Measurements from ENCODE around the gene ADARB2.
"Not testable (repeated sequence)": the region's sequence is repeated elsewhere in the genome, so short reads cannot be mapped to it uniquely, and the experiment has no call there.

ADARB2 gene

DNA sequence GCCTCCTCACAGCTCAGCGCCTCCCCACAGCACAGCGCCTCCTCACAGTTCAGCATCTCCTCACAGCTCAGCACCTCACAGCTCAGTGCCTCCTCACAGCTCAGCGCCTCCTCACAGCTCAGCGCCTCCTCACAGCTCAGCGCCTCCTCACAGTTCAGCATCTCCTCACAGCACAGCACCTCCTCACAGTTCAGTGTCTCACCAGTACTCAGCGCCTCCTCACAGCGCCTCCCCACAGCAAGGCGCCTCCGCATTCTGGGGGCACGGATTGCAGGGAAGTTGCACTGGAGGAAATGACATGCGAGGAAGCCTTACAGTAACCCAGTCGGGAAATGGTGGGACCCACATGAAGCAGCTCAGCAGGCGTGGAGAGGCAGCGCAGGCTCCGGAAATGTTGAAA, 409.6 kb downstream of the ADARB2 start:
- DNase-seq, result no peak

DNA sequence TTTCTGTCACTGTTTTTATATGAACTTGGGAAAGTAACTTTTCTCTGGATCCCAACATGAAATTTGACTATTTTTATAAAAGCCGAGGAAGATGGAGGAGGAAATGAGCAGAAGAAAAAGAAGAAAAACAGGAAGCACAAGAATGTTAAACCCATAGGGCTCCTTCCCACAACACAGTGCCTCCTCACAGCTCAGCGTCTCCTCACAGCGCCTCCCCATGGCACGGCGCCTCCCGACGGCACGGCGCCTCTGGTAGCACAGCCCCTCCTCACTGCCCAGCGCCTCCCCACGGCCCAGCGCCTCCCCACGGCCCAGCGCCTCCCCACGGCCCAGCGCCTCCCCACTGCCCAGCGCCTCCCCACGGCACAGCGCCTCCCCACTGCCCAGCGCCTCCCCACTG, 410.8 kb downstream of the ADARB2 start:
- DNase-seq, result not testable (repeated sequence)

DNA sequence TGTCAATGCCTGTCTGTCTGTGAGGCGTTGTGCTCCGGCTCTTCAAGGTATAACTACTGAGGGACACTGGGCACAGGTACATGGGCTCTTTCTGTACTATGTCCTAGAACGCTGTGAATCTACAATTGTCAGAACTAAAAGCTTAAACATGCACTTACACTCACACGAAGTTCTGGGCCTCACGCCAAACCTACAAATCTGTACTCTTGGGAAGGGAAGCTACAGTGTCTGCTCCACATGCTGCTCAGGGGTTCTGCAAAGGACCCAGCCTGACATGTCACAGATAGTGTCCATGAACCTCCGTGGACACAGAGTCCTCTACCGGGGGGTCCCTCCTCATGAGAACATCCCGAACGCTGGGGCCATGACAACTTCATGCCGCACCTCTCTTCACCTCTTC, 412.4 kb downstream of the ADARB2 start:
- no peak for DNase-seq

DNA sequence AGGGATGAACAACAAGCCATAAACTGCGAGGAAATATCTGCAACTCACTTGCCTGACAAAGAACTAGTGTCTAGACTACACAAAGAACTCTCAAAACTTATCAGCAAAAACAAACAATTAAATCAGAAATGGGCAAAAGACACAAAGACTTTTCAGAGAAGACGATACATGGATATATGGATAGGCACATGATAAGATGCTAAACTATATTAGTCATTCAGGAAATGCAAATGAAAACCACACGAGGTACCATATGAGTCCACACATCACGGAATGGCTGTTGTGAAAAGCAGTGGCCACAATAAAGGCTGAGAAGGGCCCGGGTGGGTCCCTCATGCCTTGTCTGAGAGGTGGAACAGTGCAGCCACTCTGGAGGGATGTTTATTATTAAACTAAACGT, 413.4 kb downstream of the ADARB2 start:
- no peak for DNase-seq

DNA sequence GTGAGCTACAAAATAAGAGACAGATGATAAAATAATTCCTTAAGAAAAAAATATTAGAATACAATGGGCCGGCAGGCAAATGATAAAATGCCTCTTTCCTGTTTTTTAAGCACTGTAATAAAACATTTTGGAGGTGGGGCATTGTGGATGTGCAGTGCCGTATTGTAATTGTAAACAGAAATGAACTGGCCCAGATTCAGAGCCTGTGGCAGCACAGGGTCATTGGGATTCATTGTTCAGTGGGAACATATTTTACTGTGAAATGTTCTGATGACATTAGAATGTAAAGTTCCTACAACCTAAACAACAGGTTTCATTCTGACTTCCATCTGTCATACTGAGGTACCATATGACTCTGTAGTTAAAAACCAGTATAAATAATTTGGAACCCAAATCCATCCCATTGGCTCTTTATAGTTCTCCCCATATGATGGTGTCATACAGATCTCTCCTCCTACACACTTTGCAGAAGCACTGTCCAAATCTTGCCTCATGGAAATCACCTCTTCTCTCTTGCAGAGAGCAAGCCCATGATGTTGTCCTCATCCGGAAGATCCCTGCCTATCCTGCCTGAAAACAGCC, 416.5 kb downstream of the ADARB2 start:
- DNase-seq, result no peak

DNA sequence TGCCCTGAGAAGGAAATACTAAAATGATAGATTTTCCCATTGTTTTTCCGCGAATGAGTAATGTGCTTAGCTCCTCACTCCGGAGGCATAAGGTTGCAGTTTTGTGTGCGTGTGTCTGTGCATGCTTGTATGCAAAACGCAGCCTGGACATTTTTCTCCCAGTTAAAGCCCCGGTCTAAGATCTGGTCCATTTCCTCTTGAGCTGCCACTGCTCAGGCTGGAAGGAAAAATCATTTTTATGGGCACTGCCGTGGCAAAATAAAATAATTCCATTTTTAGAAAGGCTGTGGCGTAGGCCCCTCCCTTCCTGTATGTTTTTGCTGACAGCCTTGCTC, 420.5 kb downstream of the ADARB2 start:
- no peak for DNase-seq

DNA sequence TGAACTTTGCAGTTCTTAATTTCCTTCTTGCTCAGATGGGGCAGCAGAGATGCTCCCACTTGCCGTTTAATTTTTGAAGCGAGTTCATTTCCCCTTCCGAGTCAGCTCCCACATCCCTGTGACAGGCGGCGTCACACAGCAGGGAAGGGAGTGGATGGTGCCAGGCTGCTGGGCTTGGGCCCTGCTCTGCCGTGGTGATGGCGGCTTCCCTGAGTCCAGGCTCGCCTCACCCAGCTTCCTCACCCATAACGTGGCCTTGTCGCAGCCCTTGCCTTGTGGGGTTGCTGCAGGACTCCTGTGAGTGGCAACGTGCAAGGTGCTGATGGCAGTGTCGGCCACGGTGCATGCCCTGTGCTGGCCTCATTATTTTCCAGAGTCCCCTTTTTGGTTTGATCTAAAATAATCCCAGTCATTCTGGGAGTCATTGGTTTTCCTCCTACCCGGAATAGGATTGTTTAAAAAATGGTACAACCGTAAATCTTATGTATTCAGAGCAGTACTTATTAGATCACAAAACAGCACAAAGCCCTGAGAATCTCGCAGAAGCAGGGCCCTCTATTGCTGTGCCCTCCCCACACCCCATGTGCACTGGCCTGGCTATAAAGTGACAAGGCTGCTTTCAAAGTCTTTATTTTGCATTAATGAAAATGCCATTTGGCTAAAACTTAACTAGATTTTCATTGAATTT, 421.1 kb downstream of the ADARB2 start:
- no peak for DNase-seq

DNA sequence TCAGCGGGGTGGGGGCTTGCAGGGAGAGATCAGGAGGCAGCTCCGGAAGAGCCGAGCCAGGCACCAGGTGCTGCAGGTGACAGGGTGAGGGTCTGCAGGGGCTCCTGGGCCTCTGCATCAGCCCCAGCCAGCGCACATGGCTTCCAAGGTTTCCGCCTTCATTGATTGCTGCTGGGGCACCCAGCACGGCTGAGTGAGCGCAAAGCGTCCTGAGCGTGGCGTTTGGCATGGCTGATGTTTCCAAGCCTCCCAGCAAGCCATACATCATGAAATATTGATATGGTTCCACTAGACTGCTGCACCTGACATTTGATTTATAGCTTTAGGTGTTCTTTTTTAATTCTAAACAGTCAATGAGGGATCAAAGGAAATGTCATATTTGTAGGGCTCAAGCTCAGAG, 422.1 kb downstream of the ADARB2 start:
- DNase-seq, result no peak

DNA sequence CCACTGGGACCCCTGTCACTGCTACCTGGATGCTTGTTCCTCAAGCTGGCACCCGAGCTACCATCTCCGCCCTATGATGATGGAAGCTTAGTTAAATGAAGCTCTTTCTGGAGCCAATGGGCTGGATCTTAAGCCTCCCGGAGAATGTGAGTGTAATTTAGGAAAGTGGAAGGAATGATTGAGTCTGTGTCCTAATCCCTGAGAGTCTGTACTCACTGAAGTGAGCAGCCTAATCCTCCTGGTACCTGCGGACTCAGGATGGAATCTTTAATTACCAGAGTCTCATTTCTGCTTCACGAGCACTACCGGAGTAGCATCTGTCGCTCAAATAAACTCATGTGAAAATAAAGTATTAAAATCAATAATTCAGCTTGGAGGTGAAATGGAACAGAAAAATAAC, 425.6 kb downstream of the ADARB2 start:
- no peak for DNase-seq

DNA sequence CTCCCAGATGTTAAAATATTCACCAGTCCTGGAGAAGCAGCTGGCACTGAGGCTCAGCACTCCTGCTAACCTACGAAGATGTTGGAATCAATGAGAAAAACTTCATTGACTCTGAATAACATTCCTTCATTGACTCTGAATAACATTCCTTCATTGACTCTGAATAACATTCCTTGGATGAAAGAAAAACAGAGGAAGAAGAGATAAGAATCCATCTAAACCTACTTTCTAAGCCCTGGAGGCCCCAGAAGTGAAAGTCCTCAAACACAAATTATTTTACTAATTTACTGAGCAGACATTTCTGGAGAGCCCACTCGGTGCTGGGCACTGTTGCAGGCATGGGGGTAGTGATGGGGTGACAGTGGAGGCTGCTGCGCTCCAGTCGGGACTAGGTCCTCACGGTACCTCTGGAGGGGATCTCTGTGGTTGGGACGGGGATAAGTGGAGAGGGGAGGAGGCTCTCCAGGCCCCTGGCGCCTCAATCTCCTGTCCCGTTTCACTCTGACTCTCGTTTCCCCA, 427.0 kb downstream of the ADARB2 start:
- DNase-seq, result no peak

DNA sequence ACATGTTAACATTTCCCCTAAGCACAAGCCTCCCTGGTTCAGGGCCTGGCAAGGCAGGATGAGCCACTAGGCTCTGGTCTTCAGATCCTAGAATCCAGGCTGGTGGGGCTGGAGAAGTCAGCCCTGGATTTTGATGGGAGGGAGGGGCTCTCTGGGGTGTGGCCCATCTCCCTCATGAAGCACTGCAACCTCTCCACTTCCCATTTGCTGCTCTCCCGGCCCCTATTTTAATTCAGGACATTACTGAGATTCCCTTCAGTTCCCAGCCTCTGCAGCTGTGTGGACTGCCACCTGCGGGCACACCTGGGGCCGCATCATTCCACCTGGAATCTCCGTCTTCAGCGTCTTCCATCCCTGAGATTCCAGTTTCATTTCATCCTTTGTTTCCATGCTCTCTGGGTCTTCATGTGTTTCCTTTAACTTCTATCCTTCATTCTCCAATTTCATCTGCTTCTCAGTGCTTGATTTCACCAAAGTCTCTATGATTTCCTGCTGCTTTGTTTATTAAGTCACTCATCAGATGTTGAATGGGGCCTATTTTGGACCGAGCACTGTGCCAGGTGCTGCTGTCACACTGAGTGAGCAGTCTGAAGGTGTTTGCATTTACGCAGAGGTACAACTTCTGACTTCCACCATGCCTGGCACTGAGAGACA, 427.6 kb downstream of the ADARB2 start:
- DNase-seq, result no peak

DNA sequence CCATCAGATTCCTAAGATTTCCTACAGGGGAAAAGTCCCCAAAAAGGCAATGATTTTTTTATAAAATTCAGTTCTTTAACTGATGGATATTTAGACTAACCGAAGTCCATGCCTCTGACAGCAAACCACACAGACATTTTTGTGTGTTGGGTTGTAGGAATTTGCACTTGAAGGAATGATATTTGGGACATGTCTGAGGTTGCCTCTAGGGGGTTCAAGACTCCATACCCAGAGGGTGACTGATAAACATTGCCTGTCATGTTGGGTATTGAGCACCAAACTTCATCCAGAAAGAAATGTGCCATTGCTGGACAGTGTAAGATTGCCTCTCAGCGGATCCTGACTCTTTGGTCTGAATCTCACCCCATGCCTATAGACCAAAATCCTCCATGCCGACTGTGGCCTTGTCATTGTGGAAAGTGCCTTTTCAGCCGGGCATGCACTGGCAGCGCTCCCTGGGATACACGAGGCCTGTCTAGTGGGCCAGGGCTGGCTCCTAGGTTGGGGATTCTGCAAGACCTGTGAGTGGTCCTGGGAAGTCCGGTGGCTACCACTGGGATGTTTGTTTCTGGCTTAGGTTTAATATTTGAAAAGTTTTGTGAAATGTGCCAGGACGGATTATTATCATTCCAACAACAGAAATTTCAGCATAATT, 428.2 kb downstream of the ADARB2 start:
- DNase-seq, result no peak

DNA sequence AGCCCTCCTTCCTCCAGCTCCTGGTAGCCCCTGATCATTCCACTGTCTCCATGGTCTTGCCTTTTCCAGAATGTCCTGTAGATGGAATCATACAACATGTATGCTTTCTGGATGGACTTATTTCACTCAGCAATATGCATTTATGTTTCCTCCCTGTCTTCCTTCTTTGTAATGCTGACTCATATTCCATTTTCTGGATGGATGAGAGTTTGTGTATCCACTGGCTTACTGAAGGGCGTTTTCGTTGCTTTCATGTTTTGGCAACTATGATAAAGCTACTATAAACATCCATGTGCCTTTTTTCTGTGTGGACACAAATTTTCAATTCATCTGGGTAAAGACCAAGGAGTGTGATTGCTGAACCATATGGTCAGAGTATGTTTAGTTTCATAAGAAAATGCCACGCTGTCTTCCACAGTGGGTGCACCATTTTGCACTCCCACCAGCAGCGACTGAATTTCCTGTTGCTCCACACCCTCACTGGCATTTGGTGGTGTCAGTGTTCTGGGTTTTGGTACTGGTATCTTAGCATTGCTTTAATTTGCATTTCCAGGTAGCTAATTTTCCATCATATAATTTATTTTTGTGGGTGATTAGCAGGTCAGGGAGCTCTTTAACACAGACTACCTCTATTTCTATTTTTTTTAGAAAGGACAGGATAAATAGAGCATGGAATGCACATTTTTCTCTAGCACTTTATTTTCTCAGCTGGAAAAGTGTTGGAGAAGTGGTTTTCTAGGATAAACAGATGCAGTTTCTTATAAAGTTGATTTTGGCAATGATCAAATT, 429.0 kb downstream of the ADARB2 start:
- DNase-seq, result no peak

DNA sequence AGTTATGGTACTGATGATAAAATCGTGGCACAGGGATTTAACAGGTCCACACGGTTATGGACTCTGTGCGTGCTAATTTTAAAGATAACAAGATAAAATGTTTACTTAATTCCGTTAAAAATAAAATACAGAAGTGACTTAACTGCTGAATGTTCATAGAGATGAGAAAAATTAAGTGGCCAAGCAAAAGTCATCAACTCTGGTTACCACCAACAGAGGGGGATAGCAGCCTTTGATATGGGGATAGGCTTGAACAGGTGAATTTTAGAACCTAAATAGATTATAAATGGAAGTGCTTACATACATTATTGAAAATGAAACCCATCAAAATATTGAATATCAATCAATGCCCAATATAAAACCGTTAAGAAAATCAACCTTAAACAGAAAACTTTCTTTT, 436.2 kb downstream of the ADARB2 start:
- DNase-seq, result no peak

DNA sequence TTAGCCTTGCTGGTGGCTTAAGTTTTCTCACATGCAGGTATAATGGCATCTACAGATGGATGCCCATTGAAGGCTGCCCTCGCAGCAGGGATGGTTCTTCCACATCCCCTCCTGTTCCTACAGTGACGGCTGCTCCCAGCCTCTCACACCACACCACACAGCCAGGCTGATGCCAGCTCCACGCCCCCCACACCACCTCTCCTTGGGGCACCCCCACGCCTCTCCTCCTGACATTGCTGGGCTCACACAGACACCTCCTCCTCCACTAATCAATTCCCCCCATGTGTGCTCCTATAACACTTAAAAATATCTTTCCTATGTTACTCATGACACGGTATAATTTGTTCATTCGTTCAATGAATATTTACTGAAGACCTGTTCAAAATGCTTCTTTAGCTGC, 437.1 kb downstream of the ADARB2 start:
- DNase-seq, result no peak

DNA sequence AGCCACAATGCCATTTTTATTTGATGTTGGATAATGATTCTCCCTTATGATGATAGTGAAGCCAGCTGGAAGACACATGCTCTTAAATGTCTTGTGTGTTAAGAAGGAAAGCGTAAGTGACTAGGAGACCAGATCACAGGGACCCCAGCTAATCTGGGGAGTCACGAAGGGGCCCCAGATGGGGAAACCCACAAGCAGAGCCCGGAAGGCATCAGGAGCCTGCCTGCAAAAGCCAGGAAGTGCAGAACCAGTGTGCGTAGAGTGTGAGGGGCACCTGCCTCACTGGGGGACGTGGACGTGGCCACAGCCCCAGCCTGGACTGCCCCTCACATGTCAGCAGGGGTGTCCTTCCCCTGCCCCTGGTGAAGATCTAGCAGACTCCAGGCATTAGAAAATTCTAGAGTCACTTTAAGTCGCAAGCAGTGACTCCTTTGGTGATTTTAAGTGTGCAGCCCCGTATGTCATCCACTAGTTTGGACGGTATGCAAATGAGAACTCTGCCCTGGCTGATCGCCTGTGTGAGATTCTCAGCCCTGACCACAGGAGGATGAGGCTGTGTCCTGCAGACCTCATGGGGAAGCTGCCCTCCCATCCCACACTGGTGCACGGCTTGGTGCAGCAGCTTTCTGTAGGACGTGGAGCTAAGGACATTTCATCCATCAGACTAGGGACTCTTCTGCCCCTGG, 438.1 kb downstream of the ADARB2 start:
- no peak for DNase-seq

DNA sequence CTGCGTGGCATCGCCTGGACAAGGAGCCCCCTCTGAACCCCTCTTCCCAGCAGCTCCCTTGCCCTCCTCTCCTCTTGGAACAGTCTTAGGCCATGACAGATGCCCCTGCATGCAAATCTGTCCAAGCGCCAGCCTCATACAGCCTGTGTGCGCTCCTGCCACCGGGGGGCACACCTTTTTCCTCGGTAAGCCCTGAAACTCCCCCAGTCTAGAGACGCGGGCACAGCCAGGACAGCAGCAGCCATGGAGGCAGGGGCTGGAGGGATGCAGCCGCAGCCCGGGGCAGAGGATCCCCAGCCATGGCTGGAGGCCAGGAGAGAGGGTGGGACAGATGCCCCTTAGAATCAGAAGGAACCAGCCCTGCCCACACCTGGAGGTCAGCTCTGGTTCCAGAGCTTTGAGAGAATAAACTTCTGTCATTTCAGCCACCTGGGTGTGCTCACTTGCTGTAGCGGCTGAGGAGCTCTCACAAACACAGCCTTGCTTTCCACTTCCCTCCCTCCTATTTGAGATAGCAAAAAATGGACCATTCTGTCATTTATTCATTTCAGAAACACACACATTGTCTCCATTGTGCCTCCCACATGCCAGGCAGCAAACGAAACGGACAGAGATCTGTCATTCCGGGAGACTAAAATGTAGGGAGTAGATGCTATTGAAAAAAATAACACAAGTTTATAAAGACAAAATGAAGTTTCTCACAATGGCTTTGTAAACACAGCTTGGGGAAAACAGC, 439.6 kb downstream of the ADARB2 start:
- DNase-seq, result no peak

DNA sequence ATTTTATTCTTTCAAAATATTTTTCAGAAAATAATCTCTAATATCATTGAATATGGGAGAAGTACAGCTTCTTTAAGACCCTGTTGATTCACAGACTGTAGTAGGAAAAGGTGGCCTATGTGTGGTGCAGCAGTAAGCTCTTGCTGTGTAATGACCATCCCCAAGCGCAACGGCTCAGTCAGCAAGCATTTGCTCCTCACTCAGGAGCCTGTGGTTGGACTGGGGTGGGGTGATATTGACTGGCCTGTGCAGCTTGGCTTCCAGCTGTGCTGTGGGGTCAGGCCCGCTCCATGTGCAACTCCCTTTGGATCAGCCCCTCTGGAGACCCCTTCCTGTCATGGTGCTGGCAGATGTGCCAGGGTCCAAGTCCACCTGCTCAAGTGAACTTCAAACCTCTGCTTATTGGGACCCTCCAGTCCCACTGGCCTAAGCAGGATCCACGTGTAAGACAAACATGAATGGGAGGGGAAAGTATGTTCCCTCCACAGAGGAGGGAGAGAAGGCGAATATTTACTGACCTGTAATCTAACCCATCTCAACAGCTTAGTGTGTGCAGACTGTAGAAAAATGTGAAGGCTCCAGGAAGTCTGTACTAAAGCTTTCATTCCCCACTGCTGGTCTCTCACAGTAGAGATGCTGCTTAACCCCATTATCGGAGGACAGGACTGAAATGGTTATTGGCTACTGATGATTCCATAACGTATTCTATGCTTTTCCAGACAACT, 441.4 kb downstream of the ADARB2 start:
- no peak for DNase-seq

DNA sequence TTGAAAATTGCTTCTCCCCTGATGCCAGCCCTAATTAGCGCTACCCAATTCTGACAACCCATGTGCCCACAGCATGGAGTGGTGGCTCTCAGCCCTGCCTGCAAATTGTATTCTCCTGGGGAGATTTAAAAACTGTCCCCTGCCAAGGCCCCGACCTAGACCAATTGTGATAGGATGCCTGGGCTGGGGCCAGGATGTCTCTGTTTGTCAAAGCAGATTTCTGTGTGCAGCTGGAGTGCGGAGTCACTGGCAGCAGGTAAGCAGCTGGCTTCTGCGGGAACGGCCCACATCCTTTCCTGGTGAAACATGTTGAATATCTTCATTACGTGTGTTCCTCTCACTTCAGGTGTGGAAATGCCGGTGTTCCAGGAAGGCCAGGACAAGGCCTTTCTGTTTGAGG, 442.6 kb downstream of the ADARB2 start:
- no peak for DNase-seq

DNA sequence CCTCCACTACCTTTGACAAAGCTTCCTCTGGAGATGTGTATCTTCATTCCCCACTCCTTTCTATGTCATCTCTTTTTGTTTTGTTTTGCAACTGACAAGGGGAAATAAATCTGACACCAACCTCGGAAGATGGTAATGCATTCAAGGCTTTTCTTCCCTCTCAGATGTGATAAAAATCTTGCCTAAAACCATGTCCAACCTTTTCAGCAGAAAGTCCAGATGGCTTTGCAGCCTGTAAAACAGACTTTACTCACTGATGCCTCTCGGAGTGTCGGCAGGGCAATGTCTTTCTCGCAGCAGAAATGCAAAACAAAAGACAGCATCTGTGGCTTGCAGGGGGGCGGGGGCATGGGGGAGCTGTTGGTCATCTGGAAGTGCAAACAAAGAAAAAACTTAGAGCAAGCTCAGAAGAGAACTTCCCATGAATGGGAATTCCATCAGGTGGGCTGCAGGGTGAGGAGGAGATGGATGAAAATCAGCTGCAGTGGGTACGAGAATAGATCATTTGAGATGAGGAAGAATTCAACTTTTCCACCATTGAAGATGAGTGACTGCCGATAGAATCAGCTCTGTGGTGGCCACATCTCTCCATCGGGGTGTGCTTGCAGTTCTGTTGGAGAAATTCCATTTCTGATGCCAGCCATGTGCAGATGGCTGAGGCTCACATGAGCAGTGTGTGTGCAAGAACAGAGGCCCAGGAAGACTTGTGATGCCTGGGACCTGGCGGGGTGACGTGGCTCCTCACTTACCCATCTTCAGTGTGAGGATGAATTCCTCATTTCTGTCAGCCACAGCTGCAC, 443.5 kb downstream of the ADARB2 start:
- no peak for DNase-seq

Measured in NCI-H2081 treated with DMSO at 0.1 percent for 48 hours (cell line).